Memory B cell (primary cell): ENCODE measurements around the gene CYP19A1.

Experiments
- ATAC-seq: fragments of 150-1000 bp; cut with Tn5 transposase; 2 replicates; pipeline ENCODE4 v1.10.0; 2021; ENCODE audit warnings: low read depth, mild to moderate bottlenecking, moderate library complexity
- DNase-seq, 2 donors: peaks; one replicate each; pipeline ENCODE4 v3.0.0; 2022; ENCODE audit warnings: low spot score in 2 of 2
- H3K27ac Mint-ChIP-seq: one replicate; pipeline ENCODE4 v1.8.0; 2022; ENCODE audit warnings: mild to moderate bottlenecking, moderate library complexity, mixed read lengths
- H3K27me3 Mint-ChIP-seq: one replicate; pipeline ENCODE4 v1.8.0; 2022; ENCODE audit warnings: mixed read lengths
- H3K36me3 Mint-ChIP-seq: one replicate; pipeline ENCODE4 v1.8.0; 2022; ENCODE audit warnings: mild to moderate bottlenecking, mixed read lengths
- H3K4me1 Mint-ChIP-seq: one replicate; pipeline ENCODE4 v1.8.0; 2022; ENCODE audit warnings: mixed read lengths
- H3K4me3 Mint-ChIP-seq: one replicate; pipeline ENCODE4 v1.8.0; 2022; ENCODE audit warnings: mild to moderate bottlenecking, moderate library complexity, mixed read lengths
- H3K9me3 Mint-ChIP-seq: one replicate; pipeline ENCODE4 v1.8.0; 2022; ENCODE audit warnings: mixed read lengths

The CYP19A1 gene

DNA sequence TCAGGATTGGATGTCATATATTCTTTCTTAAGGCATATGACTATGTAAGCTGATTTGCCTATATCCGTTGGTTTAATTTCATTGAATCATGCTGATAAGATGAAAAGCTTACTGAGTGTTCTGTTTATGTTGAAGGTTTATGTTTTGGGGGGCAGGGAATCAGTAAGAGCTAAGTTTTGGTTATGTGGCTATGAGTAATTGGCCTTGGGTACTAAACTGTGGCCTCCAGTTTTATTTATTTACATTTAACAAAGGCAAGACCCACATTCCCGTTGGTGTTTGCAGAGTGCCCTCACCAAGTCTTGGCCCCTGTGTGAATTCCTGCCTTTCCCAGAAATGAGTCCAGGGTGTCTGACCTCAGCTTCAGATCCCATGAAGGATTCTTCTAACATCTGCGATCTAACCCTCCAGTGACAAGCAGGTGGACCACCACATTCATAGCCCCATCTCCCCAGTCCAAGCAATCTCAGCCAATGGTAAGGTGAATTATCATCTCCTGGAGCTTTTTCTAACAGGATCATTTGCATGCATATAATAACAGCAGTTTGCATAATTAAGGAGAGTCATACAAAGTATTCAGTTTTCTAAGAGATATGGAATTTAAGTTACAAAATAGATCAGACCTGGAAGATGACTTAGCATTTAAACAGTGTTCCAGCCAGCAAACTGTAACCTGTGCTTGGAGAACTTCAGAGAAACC lies 30.5 kb upstream of the CYP19A1 start:
- H3K27ac Mint-ChIP-seq = no peak overlapping the region
- DNase-seq (no peak), ATAC-seq (no peak)
- no peaks in the 10 kb centered on the region for H3K27me3 Mint-ChIP-seq
- no peaks in the 10 kb centered on the region for H3K36me3 Mint-ChIP-seq
- H3K9me3 Mint-ChIP-seq = no peaks in the 10 kb centered on the region
- no peaks in the 10 kb centered on the region for H3K4me1 Mint-ChIP-seq
- H3K4me3 Mint-ChIP-seq = no peak overlapping the region

DNA sequence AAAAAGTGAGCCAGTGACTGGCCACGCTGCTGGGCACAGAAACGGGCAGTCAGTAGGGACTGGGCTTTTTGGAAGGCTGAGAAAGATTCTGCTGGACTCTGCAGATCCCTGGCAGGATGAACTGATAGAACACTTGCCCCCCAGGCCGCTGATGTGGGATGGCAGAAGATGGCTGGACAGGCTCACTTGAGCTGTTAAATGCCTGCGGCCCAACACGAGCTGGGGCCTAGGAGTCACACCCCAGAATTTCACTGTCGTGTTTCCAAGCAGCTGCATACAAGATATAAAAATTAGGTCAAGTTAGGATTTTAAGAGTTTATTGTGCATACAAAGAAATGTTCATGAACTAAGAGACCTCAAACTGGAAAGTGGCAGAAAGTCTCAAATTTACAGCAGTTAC lies 29.9 kb upstream of the CYP19A1 start:
- no peaks in the 10 kb centered on the region for H3K27me3 Mint-ChIP-seq
- no peaks in the 10 kb centered on the region for H3K4me1 Mint-ChIP-seq
- H3K27ac Mint-ChIP-seq = no peak overlapping the region
- no peak for DNase-seq
- H3K4me3 Mint-ChIP-seq = no peak overlapping the region
- H3K36me3 Mint-ChIP-seq = no peaks in the 10 kb centered on the region
- ATAC-seq = no peak
- H3K9me3 Mint-ChIP-seq = no peaks in the 10 kb centered on the region

DNA sequence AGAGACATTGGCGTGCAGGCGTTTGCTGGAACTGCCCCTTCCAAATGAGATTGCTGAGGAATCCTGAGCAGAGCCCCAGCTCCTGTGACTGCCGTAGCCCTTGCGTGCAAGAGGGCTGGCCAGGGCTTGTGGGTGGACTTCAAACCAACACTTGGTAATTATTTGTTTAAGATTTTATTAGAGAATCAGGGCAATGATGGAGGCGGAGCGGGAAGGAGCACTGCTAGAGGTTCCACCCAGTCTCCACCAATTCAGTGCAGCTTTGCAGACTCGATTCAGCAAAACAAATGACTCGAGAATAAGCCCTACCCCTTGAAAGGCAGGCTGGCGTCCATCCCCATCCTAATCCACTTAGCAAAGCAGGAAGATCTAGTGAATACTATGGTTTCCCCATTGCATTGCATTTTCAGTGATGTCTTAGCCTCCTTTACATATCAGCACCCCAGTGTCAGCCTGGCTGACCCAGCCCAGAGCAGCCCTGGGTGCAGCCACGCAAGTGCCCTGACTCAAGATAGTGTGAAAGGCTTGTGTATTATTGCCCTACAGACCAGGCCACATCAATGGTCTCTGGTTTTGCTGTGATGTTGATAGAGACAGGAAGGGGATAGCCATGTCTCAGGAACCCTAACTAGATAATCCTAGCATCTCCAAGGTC lies 29.1 kb upstream of the CYP19A1 start:
- no peak for ATAC-seq
- Mint-ChIP-seq H3K4me3 (no peak overlapping the region), H3K9me3 (no peaks in the 10 kb centered on the region), H3K27ac (no peak overlapping the region), H3K27me3 (no peaks in the 10 kb centered on the region), H3K36me3 (no peaks in the 10 kb centered on the region), H3K4me1 (no peaks in the 10 kb centered on the region)
- DNase-seq = no peak

DNA sequence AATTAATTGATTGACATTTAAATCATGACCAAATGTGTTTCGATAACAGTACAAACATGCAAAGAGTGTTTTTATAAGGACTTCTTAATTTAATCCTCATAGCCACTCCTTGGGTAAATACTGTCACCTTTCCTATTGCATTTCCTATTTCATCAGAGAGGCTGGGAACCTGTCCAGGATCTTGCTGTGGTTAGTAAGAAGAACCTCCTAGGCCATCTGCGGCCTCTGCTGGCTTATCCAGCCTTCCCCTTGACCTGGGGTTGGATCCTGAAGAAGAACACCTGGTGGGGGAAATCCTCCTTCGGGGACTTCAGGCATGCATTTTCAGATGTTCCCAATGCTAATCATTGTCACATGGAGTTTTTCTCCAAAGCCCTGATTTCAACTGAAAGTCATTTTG lies 28.5 kb upstream of the CYP19A1 start:
- no peaks in the 10 kb centered on the region for H3K36me3 Mint-ChIP-seq
- H3K9me3 Mint-ChIP-seq = no peaks in the 10 kb centered on the region
- H3K4me3 Mint-ChIP-seq = no peak overlapping the region
- no peaks in the 10 kb centered on the region for H3K4me1 Mint-ChIP-seq
- no peaks in the 10 kb centered on the region for H3K27me3 Mint-ChIP-seq
- no peak for ATAC-seq
- no peak overlapping the region for H3K27ac Mint-ChIP-seq
- DNase-seq = no peak

DNA sequence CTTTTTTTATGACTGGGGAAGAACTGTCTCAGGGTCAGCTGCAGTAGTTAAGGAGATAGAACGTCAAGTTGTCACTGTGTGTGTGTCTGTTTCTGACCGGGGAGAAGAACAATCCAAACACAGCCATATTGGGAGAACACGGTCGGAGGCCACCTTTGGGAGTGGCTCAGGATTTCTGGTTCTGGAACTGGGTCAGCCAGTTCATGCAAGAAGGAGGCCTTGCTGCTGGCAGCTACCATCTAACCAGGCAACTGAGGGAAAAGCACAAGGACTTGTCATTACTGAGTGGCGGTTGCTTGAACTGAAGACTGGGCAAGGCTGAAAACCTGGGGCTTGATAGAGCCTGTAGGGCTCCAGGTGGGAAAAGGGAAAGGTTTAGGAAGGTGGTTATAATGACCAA lies 27.7 kb upstream of the CYP19A1 start:
- Mint-ChIP-seq H3K36me3 (no peaks in the 10 kb centered on the region), H3K4me1 (no peaks in the 10 kb centered on the region), H3K4me3 (no peak overlapping the region), H3K9me3 (no peaks in the 10 kb centered on the region), H3K27me3 (no peaks in the 10 kb centered on the region), H3K27ac (no peak overlapping the region)
- ATAC-seq = no peak
- DNase-seq = no peak

DNA sequence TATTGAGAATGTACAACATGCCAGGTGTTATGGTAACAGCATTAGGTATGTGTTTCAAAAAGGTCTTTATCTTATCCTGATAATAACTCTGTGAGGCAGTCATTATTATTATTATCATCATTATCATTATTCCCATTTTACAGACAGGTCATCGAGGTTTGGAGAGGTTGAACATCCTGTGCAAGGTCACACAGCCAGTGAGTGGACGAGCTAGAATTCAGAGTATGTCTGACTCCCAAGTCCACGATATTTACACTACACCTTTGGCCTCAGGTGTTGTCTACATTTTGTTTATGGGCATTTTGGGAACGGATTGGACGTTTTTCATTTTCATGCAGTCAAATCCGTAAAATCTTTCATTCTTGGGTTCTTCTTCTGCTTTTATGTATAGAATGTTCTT lies 27.0 kb upstream of the CYP19A1 start:
- Mint-ChIP-seq H3K27me3 (no peaks in the 10 kb centered on the region), H3K36me3 (no peaks in the 10 kb centered on the region), H3K27ac (no peak overlapping the region), H3K4me3 (no peak overlapping the region), H3K9me3 (no peaks in the 10 kb centered on the region), H3K4me1 (no peaks in the 10 kb centered on the region)
- ATAC-seq = no peak
- DNase-seq = no peak

DNA sequence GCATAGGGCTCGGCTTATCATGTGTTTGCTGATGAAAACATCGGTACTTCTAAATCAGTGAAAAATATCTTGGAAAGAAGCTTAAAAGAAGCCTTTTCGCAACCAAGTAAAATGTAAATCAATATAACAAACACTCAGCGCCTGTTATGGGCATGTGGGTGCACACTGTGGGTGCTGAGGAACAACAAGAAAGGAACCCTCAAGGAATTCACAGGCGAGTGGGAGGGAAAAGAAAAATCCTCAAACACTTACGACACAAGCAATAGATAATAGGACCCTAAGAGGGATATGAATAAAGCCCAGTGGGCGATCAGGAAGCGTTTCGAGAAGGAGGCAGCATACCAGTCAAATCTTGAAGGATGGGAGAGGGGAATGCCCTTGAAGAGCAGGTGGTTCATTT lies 25.0 kb upstream of the CYP19A1 start:
- DNase-seq = no peak
- no peaks in the 10 kb centered on the region for H3K9me3 Mint-ChIP-seq

DNA sequence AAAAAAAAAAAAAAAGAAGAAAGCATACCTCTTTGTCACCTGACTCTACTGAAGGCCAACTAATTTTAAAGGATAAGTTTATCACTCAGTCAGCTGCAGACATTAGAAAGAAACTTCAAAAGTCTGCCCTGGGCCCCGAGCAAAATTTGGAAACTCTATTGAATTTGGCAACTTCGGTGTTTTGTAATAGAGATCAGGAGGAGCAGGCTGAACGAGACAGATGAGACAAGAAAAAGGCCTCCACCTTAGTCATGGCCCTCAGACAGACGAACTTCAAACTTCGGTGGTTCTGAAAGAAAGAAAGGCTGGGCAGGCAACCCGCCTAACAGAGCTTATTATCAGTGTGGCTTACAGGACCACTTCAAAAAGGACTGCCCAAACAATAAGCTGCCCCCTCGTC lies 21.6 kb upstream of the CYP19A1 start:
- peaks cover 2% of the 10 kb centered on the region for H3K4me1 Mint-ChIP-seq
- no peak overlapping the region for H3K4me3 Mint-ChIP-seq
- H3K36me3 Mint-ChIP-seq = no peaks in the 10 kb centered on the region
- H3K9me3 Mint-ChIP-seq = no peaks in the 10 kb centered on the region
- H3K27ac Mint-ChIP-seq = no peak overlapping the region
- DNase-seq (no peak), ATAC-seq (no peak)
- no peaks in the 10 kb centered on the region for H3K27me3 Mint-ChIP-seq

More for the DNA sequence above, 25.0 kb upstream of the CYP19A1 start:
- H3K36me3 Mint-ChIP-seq = no peaks in the 10 kb centered on the region
- H3K27ac Mint-ChIP-seq = no peak overlapping the region
- ATAC-seq = no peak
- H3K27me3 Mint-ChIP-seq = no peaks in the 10 kb centered on the region
- H3K4me3 Mint-ChIP-seq = no peak overlapping the region
- no peaks in the 10 kb centered on the region for H3K4me1 Mint-ChIP-seq

DNA sequence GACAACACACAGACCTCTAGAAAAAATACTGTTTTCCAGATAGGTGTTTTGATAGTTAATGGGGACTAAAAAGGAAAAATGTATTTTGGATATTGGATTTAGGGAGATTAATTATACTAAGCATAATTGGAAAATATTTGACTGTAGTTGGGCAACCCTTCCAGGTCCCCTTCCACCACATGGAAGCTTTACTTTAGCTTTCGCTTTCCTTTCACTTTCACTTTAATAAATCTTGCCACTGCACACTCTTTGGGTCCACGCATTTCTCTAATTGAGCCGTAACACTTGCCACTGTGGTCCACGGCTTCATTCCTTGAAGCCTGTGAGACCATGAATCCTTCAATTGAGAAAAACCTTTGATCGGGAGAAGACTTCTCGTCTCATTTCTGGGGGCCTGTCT lies 18.6 kb upstream of the CYP19A1 start:
- H3K36me3 Mint-ChIP-seq = no peaks in the 10 kb centered on the region
- H3K4me3 Mint-ChIP-seq = no peak overlapping the region
- no peak for DNase-seq
- no peaks in the 10 kb centered on the region for H3K9me3 Mint-ChIP-seq
- peaks cover 2% of the 10 kb centered on the region for H3K4me1 Mint-ChIP-seq
- H3K27me3 Mint-ChIP-seq = peaks cover 5% of the 10 kb centered on the region
- no peak overlapping the region for H3K27ac Mint-ChIP-seq
- no peak for ATAC-seq

DNA sequence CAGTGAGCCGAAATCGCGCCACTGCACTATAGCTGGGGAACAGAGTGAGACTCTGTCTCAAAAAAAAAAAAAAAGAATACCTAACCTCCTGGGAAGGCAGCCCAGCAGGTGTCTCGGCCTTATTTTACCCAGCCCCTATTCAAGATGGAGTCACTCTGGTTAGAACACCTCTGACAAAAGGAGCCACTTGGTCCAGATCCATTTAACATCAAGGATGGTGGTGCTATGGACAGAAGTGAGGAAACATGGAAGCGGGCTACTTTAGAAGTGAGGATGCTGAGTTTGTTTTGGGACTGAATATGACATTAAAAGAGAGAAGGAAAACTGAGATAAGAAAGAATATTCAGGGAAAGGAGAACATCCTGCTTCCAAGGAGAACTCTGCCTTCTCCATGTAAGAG lies 17.8 kb upstream of the CYP19A1 start:
- ATAC-seq = no peak

DNA sequence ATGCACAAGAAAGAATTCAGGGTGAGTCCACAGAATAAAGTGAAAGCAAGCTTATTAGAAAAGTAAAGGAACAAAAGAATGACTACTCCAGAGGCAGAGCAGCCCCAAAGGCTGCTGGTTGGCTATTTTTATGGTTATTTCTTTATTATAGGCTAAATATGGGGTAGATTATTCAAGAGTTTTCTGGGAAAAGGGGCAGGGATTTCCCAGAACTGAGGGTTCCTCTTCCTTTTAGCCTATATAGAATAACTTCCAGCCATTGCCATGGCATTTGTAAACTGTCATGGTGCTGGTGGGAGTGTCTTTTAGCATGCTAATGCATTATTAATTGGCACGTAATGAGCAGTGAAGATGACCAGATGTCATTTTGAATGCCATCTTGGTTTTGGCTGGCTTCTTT lies 16.7 kb upstream of the CYP19A1 start:
- peaks cover 9% of the 10 kb centered on the region for H3K27me3 Mint-ChIP-seq
- no peak for ATAC-seq

More for the DNA sequence above, 17.8 kb upstream of the CYP19A1 start:
- Mint-ChIP-seq H3K36me3 (no peaks in the 10 kb centered on the region), H3K4me3 (no peak overlapping the region), H3K4me1 (peaks cover 2% of the 10 kb centered on the region), H3K27me3 (peaks cover 6% of the 10 kb centered on the region), H3K27ac (no peak overlapping the region), H3K9me3 (no peaks in the 10 kb centered on the region)
- DNase-seq = no peak

DNA sequence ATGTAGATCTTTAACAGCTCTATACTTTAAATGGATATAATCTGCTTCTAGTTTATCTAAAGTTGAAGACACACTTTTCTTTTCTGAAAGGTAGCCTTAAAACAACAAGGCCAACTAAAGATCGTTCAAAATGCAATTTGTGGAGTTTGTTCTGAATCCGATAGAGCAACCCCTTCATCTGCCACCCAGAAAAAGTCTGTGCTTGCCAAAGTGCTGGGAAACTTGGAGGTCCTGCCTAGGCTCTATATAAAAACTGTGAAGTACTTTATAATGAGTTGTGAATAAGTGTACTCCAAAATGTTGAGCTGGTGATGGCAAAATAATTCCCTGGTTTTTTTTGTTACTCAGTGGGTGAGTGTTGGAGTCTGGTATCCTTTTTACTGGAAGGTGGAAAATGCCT lies 15.6 kb upstream of the CYP19A1 start:
- peaks cover 10% of the 10 kb centered on the region for H3K27me3 Mint-ChIP-seq
- peaks cover 2% of the 10 kb centered on the region for H3K4me1 Mint-ChIP-seq
- H3K9me3 Mint-ChIP-seq = no peaks in the 10 kb centered on the region
- ATAC-seq (no peak), DNase-seq (no peak)
- no peak overlapping the region for H3K4me3 Mint-ChIP-seq
- H3K36me3 Mint-ChIP-seq = no peaks in the 10 kb centered on the region
- H3K27ac Mint-ChIP-seq = no peak overlapping the region

More for the DNA sequence above, 16.7 kb upstream of the CYP19A1 start:
- DNase-seq = no peak
- Mint-ChIP-seq H3K9me3 (no peaks in the 10 kb centered on the region), H3K4me3 (no peak overlapping the region), H3K4me1 (peaks cover 2% of the 10 kb centered on the region), H3K36me3 (no peaks in the 10 kb centered on the region), H3K27ac (no peak overlapping the region)

DNA sequence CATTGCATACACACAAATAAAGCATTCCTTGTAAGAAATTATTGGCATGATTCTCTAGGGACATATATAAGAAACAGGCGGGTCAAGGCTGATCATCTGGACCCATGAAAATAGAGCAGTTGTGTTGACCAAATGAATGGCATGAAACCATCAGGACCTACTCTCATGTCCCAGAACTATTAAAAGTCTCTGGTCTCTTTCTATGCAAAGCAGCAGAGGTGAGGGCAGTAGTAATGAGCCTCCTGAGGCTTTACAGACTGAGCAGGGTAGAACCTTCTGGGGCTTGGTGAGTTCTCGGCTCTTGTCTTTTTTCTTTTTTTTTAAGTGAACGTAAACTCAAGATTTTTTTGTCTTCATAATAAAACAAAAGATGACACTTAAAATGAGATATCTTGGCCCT lies 12.3 kb upstream of the CYP19A1 start:
- H3K4me1 Mint-ChIP-seq = peaks cover 3% of the 10 kb centered on the region
- H3K36me3 Mint-ChIP-seq = no peaks in the 10 kb centered on the region
- ATAC-seq = no peak
- no peak overlapping the region for H3K27ac Mint-ChIP-seq
- H3K9me3 Mint-ChIP-seq = no peaks in the 10 kb centered on the region
- H3K27me3 Mint-ChIP-seq = peaks cover 10% of the 10 kb centered on the region
- no peak overlapping the region for H3K4me3 Mint-ChIP-seq
- DNase-seq = no peak

DNA sequence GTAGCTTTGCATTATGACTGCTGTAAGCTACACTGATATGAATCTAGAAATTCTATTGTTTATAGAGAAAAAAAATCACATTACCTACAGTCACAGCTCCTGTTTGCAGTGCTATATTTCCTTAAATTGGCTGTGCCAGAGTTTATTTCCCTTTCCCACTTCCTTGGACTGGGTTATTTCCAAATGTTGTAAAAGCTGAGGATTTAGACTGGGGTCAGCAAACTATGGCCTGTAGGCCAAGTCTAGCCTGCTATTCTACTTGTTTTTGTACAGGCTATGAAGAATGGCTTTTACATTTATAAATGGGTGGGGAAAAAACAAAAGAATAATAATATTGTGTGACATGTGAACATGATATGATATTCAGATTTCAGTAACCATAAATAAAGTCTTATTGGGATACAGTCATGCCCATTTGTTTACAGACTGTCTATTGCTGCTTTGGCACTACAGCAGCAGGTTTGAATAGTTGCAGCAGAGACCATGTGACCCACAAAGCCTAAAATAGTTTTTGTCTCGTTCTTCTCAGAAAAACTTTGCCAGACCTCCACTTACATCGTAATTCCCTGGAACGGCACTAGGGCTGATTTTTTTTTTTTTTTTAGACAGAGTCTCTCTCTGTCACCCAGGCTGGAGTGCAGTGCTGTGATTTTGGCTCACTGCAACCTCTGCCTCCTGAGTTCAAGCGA lies 10.9 kb upstream of the CYP19A1 start:
- peaks cover 5% of the 10 kb centered on the region for H3K27me3 Mint-ChIP-seq
- H3K4me3 Mint-ChIP-seq = no peak overlapping the region
- ATAC-seq = no peak
- no peak for DNase-seq
- H3K4me1 Mint-ChIP-seq = peaks cover 3% of the 10 kb centered on the region
- no peak overlapping the region for H3K27ac Mint-ChIP-seq
- H3K9me3 Mint-ChIP-seq = no peaks in the 10 kb centered on the region
- H3K36me3 Mint-ChIP-seq = no peaks in the 10 kb centered on the region
